Muscle of arm (tissue), 14 donors: ENCODE results near the gene GRIK4. TPM values are rescaled to one million over a fixed set of nuclear protein-coding genes. Genes with fewer than 3 reads are reported as not detected.
"Not testable (repeated sequence)": the region's sequence is repeated elsewhere in the genome, so short reads cannot be mapped to it uniquely, and the experiment has no call there.

Experiments used
- DNase-seq: peaks from one replicate; pipeline ENCODE4 v3.0.0-alpha.2; 2013
- long read RNA-seq, 11 donors: transcript quantifications; one replicate each; lab custom pipeline, GENCODE V29; 2026
- polyA plus RNA-seq, 12 donors: library from polyadenylated mRNA; unstranded; fragments of 120-200 nt; gene quantifications; one replicate each; pipeline ENCODE4 v1.2.1, GENCODE V29; 2013; ENCODE audit not compliant: insufficient read length in 12 of 12

GRIK4 gene
- polyA plus RNA-seq, result 1 to 10 TPM in 1 of 12 donors, under 1 TPM in 9, not detected in 2; 0.21 to 2.0 (median 0.42) TPM
- long read RNA-seq, donor 1, result 0 reads
- long read RNA-seq, donor 2, result 0 reads
- long read RNA-seq, donor 3, result 0 reads
- long read RNA-seq, donor 4, result 0 reads
- long read RNA-seq, donor 5, result 0 reads
- long read RNA-seq, donor 6, result 0 reads
- long read RNA-seq, donor 7, result 0 reads
- long read RNA-seq, donor 8, result 0 reads
- long read RNA-seq, donor 9, result 0 reads
- long read RNA-seq, donor 10, result 0 reads
- long read RNA-seq, donor 11, result 0 reads

- peak; percentile 81 for DNase-seq
Observed at GRCh38 chr11:120511116-120511819, at the start of gene GRIK4. Gene GRIK4, plus strand, starts transcription at chr11:120511748. Its CDS starts 148,571 bp downstream, at chr11:120660319.

GRCh38 chr11:120462825-120463224 lies 48.7 kb upstream of the GRIK4 start:
- no peak for DNase-seq

GRCh38 chr11:120465921-120466534 lies 45.5 kb upstream of the GRIK4 start:
- DNase-seq, result no peak

GRCh38 chr11:120467627-120468026 lies 43.9 kb upstream of the GRIK4 start:
- DNase-seq, result no peak

GRCh38 chr11:120471131-120471530 lies 40.4 kb upstream of the GRIK4 start:
- DNase-seq, result no peak

- DNase-seq, result no peak
Observed at GRCh38 chr11:120471994-120472393, 39.6 kb upstream of the GRIK4 start.

- no peak for DNase-seq
Observed at GRCh38 chr11:120473503-120473902, 38.0 kb upstream of the GRIK4 start.

GRCh38 chr11:120482149-120482548 lies 29.4 kb upstream of the GRIK4 start:
- no peak for DNase-seq

- no peak for DNase-seq
Observed at GRCh38 chr11:120484722-120485121, 26.8 kb upstream of the GRIK4 start.

- no peak for DNase-seq
Observed at GRCh38 chr11:120486138-120486537, 25.4 kb upstream of the GRIK4 start.

GRCh38 chr11:120489799-120490198 lies 21.7 kb upstream of the GRIK4 start:
- no peak for DNase-seq

- DNase-seq, result no peak
Observed at GRCh38 chr11:120492486-120492885, 19.1 kb upstream of the GRIK4 start.

- DNase-seq, result no peak
Observed at GRCh38 chr11:120494595-120494994, 17.0 kb upstream of the GRIK4 start.

- no peak for DNase-seq
Observed at GRCh38 chr11:120499088-120499487, 12.5 kb upstream of the GRIK4 start.

GRCh38 chr11:120499859-120500258 lies 11.7 kb upstream of the GRIK4 start:
- no peak for DNase-seq

- DNase-seq, result no peak
Observed at GRCh38 chr11:120500414-120501071, 11.0 kb upstream of the GRIK4 start.

GRCh38 chr11:120501440-120501839 lies 10.1 kb upstream of the GRIK4 start:
- DNase-seq, result no peak

- no peak for DNase-seq
Observed at GRCh38 chr11:120501976-120502755, 9.4 kb upstream of the GRIK4 start.

- DNase-seq, result not testable (repeated sequence)
Observed at GRCh38 chr11:120503529-120503928, 8.0 kb upstream of the GRIK4 start.

- DNase-seq, result no peak
Observed at GRCh38 chr11:120505801-120506425, 5.6 kb upstream of the GRIK4 start.
